Lower leg skin (tissue), 3 donors: ENCODE data around the gene TMEM150B.

Experiments used
- CTCF ChIP-seq, 3 donors: fragments of 450-650 bp; IDR thresholded peaks; one replicate each; pipeline ENCODE4 v1.5.1; 2016; ENCODE audit warnings: antibody characterized with exemption in 3 of 3, mild to moderate bottlenecking in 3 of 3, moderate library complexity in 2 of 3
- POLR2A ChIP-seq, 2 donors: fragments of 450-650 bp; IDR thresholded peaks; one replicate each; pipeline ENCODE4 v1.6.1; 2016 to 2017; ENCODE audit warnings: antibody characterized with exemption in 2 of 2, mild to moderate bottlenecking in 1 of 2, moderate library complexity in 1 of 2

DNA sequence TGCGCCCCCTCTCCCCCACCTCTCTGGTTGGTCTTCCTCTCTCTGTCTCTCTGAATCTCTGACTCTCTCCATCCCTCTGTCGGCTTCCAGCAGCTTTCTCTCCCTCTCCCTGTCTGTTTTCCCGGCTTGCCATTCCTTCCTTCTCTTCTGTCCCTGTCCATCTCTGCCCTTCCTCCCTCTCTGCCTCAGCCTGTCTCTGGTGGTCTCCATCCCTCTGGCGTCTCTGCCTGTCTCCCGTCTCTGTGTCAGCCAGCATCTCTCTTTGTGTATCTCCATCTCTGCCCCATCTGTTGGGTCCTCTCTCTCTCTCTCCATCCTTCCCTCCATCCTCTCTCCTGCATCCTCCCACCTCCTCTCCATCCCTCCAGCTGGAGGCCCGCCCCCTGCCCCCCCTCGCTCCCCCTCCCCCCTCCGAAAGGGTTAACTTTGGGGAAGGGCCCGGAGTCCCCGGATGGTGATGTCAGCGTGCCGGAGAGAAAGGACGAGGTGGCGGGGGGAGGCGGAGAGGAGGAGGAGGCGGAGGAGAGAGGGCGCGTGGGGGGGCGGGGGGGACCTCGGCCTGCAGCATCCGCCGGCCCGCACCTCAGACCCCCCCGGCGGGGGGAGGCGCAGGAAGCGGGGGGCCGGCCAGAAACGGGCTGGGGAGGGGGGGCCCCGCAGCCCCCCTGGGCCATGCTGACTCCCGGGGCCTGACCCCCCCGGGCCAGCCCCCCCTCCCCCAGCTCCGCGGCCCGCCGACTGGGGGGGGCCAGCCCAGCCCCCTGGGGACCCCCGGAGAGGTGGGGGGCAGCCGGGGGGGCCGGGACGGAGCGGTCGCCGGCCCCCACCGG is 41.4 kb downstream of the TMEM150B start, which contains the start of gene BRSK1:
- TF ChIP-seq CTCF (IDR thresholded peaks at IDR 0.05) = no peak
- TF ChIP-seq POLR2A (IDR thresholded peaks at IDR 0.05) = no peak
